Neuron (in vitro differentiated cells): ENCODE measurements around the gene SLC5A2.
A peak's percentile ranks its signal among the peaks of the same experiment; 100 is the strongest.

Experiments
- H2AFZ ChIP-seq: one replicate; pipeline ENCODE4 v1.6.1; 2013; ENCODE audit warnings: low read depth, mild to moderate bottlenecking, inconsistent platforms, low read length, moderate library complexity
- H3K27me3 ChIP-seq: one replicate; pipeline ENCODE4 v1.6.1; 2013; ENCODE audit warnings: low read length; ENCODE audit not compliant: insufficient read depth
- H3K36me3 ChIP-seq: one replicate; pipeline ENCODE4 v1.6.1; 2013; ENCODE audit warnings: low read length; ENCODE audit not compliant: insufficient read depth
- H3K4me1 ChIP-seq: one replicate; pipeline ENCODE4 v1.6.1; 2013; ENCODE audit warnings: low read length; ENCODE audit not compliant: insufficient read depth
- H3K4me3 ChIP-seq: 2 replicates; pipeline ENCODE4 v1.5.1; 2013; ENCODE audit warnings: mild to moderate bottlenecking, low read length, moderate library complexity
- H3K9me3 ChIP-seq: one replicate; pipeline ENCODE4 v1.6.1; 2013; ENCODE audit warnings: low read length

Gene SLC5A2

GRCh38 chr16:31464781-31465260 is 18.1 kb upstream of the SLC5A2 start:
- H3K36me3 ChIP-seq = peaks cover 44% of the 10 kb centered on the region
- no peak overlapping the region for H3K4me3 ChIP-seq
- H2AFZ ChIP-seq = no peak overlapping the region

DNA sequence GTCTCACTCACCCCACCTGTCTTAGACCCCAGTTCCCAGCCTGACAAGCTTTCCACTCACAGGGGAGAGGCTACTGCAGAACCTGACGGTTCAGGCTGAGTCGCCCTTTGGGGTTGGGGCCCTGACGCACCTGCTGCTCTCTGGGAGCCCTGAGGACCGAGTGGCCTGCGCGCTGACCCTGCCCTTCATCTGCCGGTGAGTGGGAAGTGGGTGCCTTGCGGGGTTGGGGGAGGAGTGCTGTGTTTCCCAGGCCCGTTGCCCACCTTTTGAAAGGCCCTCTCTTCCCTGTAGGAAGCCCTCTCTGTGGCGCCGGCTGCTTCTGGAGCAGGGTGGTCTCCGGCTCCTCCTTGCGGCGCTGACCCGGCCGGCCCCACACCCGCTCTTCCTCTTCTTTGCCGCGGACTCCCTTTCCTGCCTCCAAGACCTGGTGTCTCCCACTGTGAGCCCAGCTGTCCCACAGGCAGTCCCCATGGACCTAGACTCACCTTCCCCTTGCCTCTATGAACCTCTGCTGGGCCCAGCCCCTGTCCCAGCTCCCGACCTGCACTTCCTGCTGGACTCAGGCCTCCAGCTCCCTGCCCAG is 17.0 kb upstream of the SLC5A2 start:
- no peaks in the 10 kb centered on the region for H3K27me3 ChIP-seq
- no peaks in the 10 kb centered on the region for H3K9me3 ChIP-seq
- H3K4me3 ChIP-seq = no peak overlapping the region
- H2AFZ ChIP-seq = no peak overlapping the region
- H3K36me3 ChIP-seq = peaks cover 44% of the 10 kb centered on the region
- peaks cover 2% of the 10 kb centered on the region for H3K4me1 ChIP-seq

More at GRCh38 chr16:31464781-31465260, 18.1 kb upstream of the SLC5A2 start:
- H3K27me3 ChIP-seq = no peaks in the 10 kb centered on the region
- no peaks in the 10 kb centered on the region for H3K9me3 ChIP-seq
- H3K4me1 ChIP-seq = peaks cover 7% of the 10 kb centered on the region

DNA sequence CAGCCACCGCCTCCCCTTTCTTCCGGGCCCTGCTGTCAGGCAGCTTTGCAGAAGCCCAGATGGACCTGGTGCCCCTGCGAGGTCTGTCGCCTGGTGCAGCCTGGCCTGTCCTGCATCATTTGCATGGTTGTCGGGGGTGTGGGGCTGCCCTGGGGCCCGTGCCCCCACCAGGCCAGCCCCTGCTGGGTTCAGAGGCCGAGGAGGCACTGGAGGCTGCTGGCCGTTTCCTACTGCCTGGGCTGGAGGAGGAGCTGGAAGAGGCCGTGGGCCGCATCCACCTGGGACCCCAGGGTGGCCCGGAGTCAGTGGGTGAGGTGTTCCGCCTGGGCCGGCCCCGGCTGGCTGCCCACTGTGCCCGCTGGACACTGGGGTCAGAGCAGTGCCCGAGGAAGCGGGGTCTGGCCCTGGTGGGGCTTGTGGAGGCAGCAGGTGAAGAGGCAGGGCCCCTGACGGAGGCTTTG is 16.5 kb upstream of the SLC5A2 start:
- no peak overlapping the region for H3K4me3 ChIP-seq
- H3K27me3 ChIP-seq = no peaks in the 10 kb centered on the region
- H3K4me1 ChIP-seq = peaks cover 4% of the 10 kb centered on the region
- H2AFZ ChIP-seq = no peak overlapping the region
- peaks cover 42% of the 10 kb centered on the region for H3K36me3 ChIP-seq
- H3K9me3 ChIP-seq = no peaks in the 10 kb centered on the region

- Histone ChIP-seq H3K9me3 (no peaks in the 10 kb centered on the region), H2AFZ (no peak overlapping the region), H3K27me3 (no peaks in the 10 kb centered on the region), H3K4me1 (peaks cover 7% of the 10 kb centered on the region), H3K4me3 (no peak overlapping the region), H3K36me3 (peaks cover 36% of the 10 kb centered on the region)
Measured at GRCh38 chr16:31467151-31467773, 15.7 kb upstream of the SLC5A2 start.

GRCh38 chr16:31467858-31468257 is 15.1 kb upstream of the SLC5A2 start:
- Histone ChIP-seq H2AFZ (no peak overlapping the region), H3K9me3 (no peaks in the 10 kb centered on the region), H3K36me3 (peaks cover 30% of the 10 kb centered on the region)

DNA sequence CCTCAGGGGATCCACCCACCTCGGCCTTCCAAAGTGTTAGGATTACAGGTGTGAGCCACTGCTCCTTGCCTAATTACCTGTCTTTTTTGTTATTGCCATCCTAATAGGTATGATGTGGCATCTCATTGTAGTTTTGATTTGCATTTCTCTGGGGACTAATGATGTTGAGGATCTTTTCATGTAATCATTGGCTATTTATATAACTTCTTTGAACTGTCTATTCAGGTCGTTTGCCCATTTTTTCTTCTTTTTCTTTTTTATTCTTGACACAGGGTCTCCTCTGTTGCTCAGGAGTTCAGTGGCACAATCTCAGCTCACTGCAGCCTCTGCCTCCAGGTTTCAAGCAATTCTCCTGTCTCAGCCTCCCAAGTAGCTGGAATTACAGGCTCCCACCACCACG is 12.3 kb upstream of the SLC5A2 start:
- Histone ChIP-seq H3K4me1 (peaks cover 7% of the 10 kb centered on the region), H2AFZ (no peak overlapping the region), H3K4me3 (no peak overlapping the region), H3K9me3 (no peaks in the 10 kb centered on the region), H3K36me3 (peaks cover 17% of the 10 kb centered on the region), H3K27me3 (no peaks in the 10 kb centered on the region)

More at GRCh38 chr16:31467858-31468257, 15.1 kb upstream of the SLC5A2 start:
- Histone ChIP-seq H3K27me3 (no peaks in the 10 kb centered on the region), H3K4me3 (no peak overlapping the region), H3K4me1 (peaks cover 7% of the 10 kb centered on the region)

- Histone ChIP-seq H3K4me3 (peak overlapping the region; percentile 61), H3K4me1 (peaks cover 7% of the 10 kb centered on the region), H2AFZ (no peak overlapping the region), H3K27me3 (no peaks in the 10 kb centered on the region), H3K9me3 (no peaks in the 10 kb centered on the region), H3K36me3 (peaks cover 14% of the 10 kb centered on the region)
Measured at GRCh38 chr16:31471241-31471874, 11.6 kb upstream of the SLC5A2 start.

GRCh38 chr16:31471875-31472708 is 10.8 kb upstream of the SLC5A2 start, which contains the start of gene TGFB1I1:
Gene TGFB1I1 (plus strand): TSS chr16:31472152. CDS start chr16:31472189, 37 bp downstream.
- peaks cover 7% of the 10 kb centered on the region for H3K4me1 ChIP-seq
- peak within 1 kb of the TSS; percentile 61 for H3K4me3 ChIP-seq
- peak within 1 kb of the TSS; percentile 83 for H2AFZ ChIP-seq
- H3K9me3 ChIP-seq = no peaks in the 10 kb centered on the region
- H3K27me3 ChIP-seq = no peaks in the 10 kb centered on the region
- H3K36me3 ChIP-seq = peaks cover 8% of the 10 kb centered on the region

- Histone ChIP-seq H3K9me3 (no peaks in the 10 kb centered on the region), H3K4me1 (peaks cover 7% of the 10 kb centered on the region), H3K4me3 (peak overlapping the region; percentile 61), H2AFZ (peak overlapping the region; percentile 83), H3K36me3 (peaks cover 5% of the 10 kb centered on the region), H3K27me3 (no peaks in the 10 kb centered on the region)
Measured at GRCh38 chr16:31472709-31473203, 10.2 kb upstream of the SLC5A2 start.

GRCh38 chr16:31473264-31473984 is 9.5 kb upstream of the SLC5A2 start:
- no peaks in the 10 kb centered on the region for H3K9me3 ChIP-seq
- H3K27me3 ChIP-seq = no peaks in the 10 kb centered on the region
- peaks cover 5% of the 10 kb centered on the region for H3K36me3 ChIP-seq
- H3K4me1 ChIP-seq = peaks cover 7% of the 10 kb centered on the region
- H3K4me3 ChIP-seq = no peak overlapping the region
- H2AFZ ChIP-seq = no peak overlapping the region

GRCh38 chr16:31474173-31474714 is 8.7 kb upstream of the SLC5A2 start:
- Histone ChIP-seq H2AFZ (no peak overlapping the region), H3K4me3 (no peak overlapping the region), H3K27me3 (no peaks in the 10 kb centered on the region), H3K9me3 (no peaks in the 10 kb centered on the region), H3K4me1 (peaks cover 7% of the 10 kb centered on the region), H3K36me3 (peaks cover 5% of the 10 kb centered on the region)
